NOMO-1 (cell line): Measurements from ENCODE around the gene SIL1.
A peak's percentile ranks its signal among the peaks of the same experiment; 100 is the strongest.
"Not testable (repeated sequence)": the region's sequence is repeated elsewhere in the genome, so short reads cannot be mapped to it uniquely, and the experiment has no call there.

Experiments
- DNase-seq, 2 experiments: peaks; one replicate each; lab custom pipeline; 2025; ENCODE audit not compliant: unreplicated experiment in 2 of 2; lab: John Stamatoyannopoulos, UW

SIL1 gene

DNA sequence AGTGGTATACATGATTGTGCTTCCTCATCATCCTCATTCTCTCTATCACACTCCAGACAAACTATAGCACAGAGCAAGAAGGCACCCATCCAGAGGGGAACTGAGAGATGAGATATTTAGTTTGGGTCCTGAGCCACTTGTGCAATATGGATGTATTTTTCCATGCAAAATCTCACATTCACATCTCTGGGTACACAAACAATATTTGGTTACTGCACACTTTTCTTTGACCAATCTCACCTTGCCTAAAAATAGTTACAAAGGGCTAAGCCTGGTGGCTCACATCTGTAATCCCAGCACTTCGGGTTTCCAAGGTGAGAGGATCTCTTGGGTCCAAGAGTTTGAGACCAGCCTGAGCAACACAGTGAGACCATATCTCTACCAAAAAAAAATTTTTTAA, 120.3 kb downstream of the SIL1 start:
- no peak for DNase-seq

DNA sequence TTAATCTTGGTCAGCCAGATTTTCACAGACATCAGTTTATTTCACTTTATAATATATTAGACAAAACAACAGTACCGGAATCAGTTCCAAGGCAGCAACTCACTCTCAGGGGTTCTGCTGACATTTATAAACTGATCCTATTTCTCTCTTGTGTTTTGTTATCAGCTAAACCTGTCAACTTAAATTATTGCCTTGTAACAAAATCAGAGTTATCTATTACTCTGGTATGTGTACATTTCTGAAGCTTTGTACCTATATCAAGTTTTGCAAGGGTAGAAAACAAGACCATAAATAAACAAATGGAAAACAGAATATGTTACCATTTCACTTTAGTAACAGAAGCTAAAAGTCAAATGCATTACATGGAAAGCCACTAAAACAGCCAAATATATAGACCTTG, 122.1 kb downstream of the SIL1 start:
- no peak for DNase-seq

DNA sequence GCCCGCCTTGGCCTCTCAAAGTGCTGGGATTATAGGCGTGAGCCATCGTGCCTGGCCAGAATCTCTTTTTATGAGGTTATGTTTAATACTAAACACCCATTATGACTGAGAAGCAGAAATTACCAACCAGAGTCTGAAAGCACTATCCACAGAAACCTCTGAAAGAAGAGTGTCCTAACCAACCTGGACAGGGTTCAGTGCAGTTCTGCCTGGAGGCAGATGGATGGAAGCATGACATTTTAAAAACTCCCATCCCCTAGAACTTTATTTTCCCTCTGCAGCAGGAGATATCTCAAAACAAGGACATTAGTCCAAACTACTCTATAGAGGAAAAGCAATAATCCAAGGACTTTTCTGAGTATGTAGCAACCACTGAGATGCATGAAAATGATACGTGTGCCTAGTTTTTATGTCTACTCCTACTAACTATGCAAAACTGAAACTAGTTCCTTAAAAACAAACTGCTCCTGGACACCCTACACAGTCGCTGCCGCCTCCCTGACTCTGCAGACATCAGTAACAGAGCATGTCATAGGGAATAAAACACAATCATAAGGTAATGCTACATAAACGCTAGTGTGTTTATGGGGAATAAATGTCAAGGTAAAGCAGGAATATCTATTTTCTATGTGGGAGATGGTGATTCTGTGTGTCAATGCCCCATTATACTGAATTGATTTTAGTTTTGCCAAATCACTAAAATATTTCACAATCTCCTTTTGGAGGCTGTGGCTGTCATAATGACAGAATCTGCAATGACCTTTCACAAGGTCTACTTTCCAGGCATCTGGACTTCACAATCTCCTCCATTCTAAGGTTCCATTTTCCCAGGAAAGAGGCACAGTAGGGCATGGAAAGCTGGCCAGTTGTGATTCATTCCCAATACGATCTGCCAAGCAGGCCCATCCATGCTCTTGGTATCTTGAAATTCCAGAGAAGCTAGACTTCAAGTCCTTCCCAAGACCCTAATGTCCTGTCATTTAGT, 122.8 kb downstream of the SIL1 start:
- peak; percentile 30 to 71 for DNase-seq

DNA sequence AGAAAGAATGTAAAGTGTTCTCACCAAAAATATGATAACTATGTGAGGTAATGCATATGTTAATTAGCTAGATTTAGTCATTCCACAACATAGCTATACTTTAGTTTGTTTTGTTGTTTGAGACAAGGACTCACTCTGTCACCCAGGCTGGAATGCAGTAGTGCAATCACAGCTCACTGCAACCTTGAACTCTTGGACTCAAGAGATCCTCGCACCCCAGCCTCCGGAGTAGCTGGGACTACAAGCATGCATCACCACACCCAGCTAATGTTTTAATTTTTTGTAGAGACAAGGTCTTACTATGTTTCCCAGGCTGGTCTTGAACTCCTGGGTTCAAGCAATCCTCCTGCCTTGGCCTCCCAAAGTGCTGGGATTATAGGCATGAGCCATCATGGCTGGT, 124.2 kb downstream of the SIL1 start:
- not testable (repeated sequence) for DNase-seq

DNA sequence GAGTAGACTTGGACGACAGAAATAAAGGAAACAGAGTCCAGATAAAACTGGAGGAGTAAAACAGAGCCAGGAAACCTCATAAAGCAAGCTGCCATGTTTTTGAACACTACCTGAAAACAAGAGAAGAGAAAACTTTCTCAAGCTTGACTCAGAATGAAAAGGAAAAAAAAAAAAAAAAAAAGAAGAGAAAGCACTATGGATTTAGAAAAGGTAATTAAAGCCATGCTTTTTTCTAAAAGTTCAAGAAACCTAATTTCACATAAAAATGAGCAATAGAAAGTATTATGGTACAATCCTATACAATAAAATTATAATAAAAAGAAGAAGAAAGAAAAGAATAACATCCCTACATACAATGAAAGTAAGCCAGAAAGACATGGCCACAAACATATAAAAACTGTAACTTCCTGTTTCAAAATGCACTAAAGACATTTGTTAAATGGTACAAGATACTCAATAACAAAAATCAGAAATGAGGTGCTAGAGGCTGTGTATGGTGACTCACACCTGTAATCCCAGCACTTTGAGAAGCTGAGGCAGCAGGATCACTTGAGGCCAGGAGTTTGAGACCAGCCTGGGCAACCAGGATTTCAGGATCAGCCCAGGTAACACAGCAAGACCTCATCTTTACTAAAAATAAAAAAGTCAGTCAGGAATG, 129.5 kb downstream of the SIL1 start:
- peak; percentile 16 to 61 for DNase-seq

DNA sequence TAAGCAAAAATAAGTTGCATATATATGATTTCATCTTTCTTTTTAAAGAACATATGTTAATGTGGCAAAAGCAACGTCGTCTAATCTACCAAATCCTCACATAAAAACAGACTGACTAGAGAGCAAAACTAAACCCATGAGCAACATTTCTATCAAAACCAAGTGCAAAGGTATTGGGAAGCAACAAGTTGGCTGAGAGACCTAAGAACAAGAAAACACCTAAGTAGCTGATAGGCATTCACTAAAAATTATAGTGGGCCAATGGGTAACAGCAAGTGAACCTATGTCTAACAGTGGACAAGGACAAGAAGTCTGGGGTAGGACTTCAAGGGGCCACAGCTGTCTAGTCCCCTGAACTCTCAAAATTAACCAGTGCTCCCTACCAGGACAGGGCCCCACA, 130.1 kb downstream of the SIL1 start:
- no peak for DNase-seq

DNA sequence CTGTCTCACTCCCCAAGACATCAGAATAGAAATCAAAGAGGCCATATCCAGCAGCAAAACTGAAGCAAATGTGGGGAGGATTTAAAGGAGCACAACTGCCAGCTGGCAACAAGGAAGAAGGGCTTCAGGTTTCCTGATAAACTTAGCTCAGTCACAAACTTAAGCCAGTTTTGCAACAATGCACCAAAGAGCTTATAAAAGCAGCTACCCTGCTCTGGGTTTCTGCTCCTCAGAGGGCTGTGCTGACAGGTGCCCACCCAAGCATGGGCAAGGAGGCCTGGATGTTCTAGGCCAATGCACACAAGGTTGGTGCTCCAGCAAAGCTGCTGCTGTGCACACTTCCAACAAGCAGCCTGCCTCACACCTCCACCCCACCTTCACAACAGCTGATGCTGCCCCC, 132.9 kb downstream of the SIL1 start:
- DNase-seq: no peak

GRCh38 chr5:139064613-139065012, 133.6 kb downstream of the SIL1 start:
- DNase-seq: no peak

GRCh38 chr5:139063664-139064054, 134.5 kb downstream of the SIL1 start:
- DNase-seq: no peak

GRCh38 chr5:139062910-139063663, 135.1 kb downstream of the SIL1 start:
- DNase-seq: no peak

DNA sequence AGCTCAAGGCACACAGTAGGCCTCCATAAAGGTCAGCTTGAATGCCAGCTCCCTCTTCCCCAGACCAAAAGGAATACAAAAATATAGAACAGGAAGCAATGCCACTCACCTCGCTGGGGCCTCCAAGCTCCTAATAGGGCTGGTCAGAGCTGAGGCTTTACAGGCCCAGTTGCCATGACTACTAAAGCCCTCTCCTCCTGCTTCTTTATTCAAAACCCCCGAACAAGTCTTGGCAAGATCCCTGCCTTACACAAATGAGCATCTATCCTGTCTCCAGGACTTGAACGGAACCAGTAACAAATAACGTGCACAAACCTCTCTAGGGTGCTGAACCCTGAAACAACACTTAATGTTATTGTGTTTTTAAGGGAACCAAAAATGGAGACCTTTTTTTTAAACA, 136.3 kb downstream of the SIL1 start:
- DNase-seq: no peak

- no peak for DNase-seq
These were observed 136.9 kb downstream of the SIL1 start for GRCh38 chr5:139061274-139061673.

- no peak for DNase-seq
These were observed 140.0 kb downstream of the SIL1 start for GRCh38 chr5:139058121-139058520.

- DNase-seq: not testable (repeated sequence)
These were observed 140.9 kb downstream of the SIL1 start for GRCh38 chr5:139057045-139057939.

DNA sequence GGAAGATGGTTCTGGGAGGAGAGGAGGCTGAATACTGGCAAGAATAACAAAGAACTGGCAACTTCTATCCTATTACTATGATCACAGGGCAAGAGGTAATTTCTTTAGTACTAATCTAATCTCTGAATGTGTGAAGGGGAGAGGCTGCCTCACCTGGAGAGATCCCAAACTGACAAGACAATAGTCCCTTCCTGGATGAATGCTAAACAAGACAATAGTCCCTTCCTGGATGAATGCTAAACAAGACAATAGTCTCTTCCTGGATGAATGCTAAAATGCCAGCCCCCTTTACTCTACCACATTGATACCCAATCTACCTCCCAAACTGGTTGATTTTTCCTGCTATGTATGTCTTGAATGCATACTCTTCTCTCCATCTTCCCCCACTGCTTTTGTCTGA, 145.2 kb downstream of the SIL1 start:
- no peak for DNase-seq

GRCh38 chr5:139051392-139051791, 146.8 kb downstream of the SIL1 start:
- no peak for DNase-seq

DNA sequence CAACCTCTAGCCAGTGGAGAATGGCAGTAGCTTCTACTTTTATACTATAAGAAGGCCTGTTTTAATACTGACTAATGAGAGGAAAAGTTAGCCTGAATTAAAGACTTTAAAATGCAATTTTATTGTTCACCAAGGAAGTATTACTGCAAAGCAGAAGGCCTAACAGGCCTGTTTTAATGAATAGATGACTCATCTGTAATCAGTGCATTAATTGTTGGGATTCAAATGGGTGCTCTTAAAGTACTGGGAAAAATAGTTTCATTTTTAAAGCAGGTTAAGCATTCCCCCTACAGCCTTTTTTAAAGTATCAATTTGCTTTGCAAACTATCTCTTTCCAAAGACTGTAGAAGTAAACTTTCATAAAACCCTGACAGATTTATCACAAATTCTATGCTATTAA, 147.7 kb downstream of the SIL1 start:
- DNase-seq: no peak

- no peak for DNase-seq
These were observed 148.4 kb downstream of the SIL1 start for GRCh38 chr5:139049780-139050179.

DNA sequence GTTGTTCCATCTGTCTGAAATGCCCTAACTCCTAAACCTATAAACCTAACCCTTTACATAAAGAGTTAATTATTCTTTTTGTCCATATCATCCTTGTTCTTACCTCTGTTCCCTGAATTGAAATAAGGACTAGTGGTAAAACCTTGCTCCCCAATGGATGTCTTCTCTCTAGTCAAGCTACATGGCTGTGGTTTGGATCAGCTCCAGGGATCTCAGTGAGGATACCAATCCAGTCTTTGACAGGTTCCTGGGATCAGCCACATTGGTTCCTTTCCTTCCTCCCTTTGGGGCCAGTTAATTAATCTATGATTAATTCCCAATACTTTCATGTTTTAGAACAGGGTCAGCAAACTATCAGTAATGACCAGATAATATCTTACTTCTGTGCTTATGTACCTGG, 151.6 kb downstream of the SIL1 start:
- no peak for DNase-seq

DNA sequence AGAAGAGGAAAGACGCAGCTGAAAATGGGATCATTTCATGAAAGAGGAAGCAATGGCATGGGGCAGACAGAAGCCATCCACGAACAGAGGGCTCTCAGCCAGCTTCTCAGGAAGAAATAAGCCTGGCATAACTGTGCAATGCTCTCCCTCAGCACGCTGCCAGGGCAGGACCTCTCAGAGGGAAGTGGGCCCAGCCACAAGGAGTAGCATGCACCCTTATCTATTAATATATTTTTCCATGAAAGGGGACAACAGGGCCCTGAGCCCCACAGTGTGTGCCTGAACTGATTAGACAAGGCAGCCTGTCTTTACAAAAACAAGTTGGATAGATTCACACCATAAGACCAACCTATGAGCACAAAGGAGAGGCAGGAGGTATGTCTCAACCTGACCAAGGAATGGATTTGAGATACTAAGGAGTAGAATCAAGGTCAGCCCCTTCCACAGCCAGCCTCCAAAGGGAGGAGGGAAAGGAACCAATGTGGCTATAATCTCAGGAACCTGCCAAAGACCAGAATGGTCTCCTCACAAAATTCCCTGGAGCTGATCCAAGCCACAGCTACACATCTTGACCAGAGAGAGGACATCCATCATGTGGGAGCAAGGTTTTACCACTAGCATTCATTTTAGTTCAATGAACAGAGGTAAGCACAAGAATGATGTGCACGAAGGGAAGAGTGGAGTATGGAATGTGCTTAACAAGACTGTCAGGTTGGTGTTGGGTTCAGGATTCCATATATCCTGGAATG, 154.8 kb downstream of the SIL1 start:
- no peak for DNase-seq
